HepG2 (cell line): Measurements from ENCODE around the gene IHH. TPM values are rescaled to one million over a fixed set of nuclear protein-coding genes. Genes with fewer than 3 reads are reported as not detected.

Experiments
- ARNT ChIP-seq: fragments of 450-650 bp; IDR thresholded peaks from 2 replicates; pipeline ENCODE4 v1.6.1; 2017
- BATF2 ChIP-seq: sonication (generic); formaldehyde crosslinking; IDR thresholded peaks from 2 replicates; pipeline ENCODE4 v1.8.0; 2022; ENCODE audit warnings: mild to moderate bottlenecking, missing genetic modification reagents, moderate library complexity
- BORCS8-MEF2B ChIP-seq: sonication (generic); formaldehyde crosslinking; IDR thresholded peaks from 2 replicates; pipeline ENCODE4 v1.8.0; 2022; ENCODE audit warnings: mild to moderate bottlenecking, missing genetic modification reagents
- CHCHD3 ChIP-seq: sonication (generic); formaldehyde crosslinking; IDR thresholded peaks from 2 replicates; pipeline ENCODE4 v1.8.0; 2022; ENCODE audit warnings: mild to moderate bottlenecking, missing genetic modification reagents, moderate library complexity
- HIC2 ChIP-seq: sonication (generic); formaldehyde crosslinking; IDR thresholded peaks from 2 replicates; pipeline ENCODE4 v1.9.0; 2022; ENCODE audit warnings: low read depth, missing genetic modification reagents
- JARID2 ChIP-seq: sonication (generic); formaldehyde crosslinking; IDR thresholded peaks from 2 replicates; pipeline ENCODE4 v1.8.1; 2023; ENCODE audit warnings: missing genetic modification reagents, inconsistent platforms; ENCODE audit not compliant: insufficient replicate concordance
- JUN ChIP-seq: sonication (generic); formaldehyde crosslinking; IDR thresholded peaks from 2 replicates; pipeline ENCODE4 v1.4.0; 2020; ENCODE audit warnings: mild to moderate bottlenecking, missing genetic modification reagents
- KDM1A ChIP-seq: IDR thresholded peaks from 2 replicates; pipeline ENCODE4 v1.6.1; 2016; ENCODE audit warnings: missing compliant biosample characterization
- MATR3 ChIP-seq: sonication (generic); formaldehyde crosslinking; IDR thresholded peaks from 2 replicates; pipeline ENCODE4 v1.4.0; 2020; ENCODE audit warnings: missing genetic modification reagents
- MBD4 ChIP-seq: IDR thresholded peaks from 2 replicates; pipeline ENCODE4 v1.6.1; 2012; ENCODE audit warnings: low read length, inconsistent platforms, borderline replicate concordance
- POGZ ChIP-seq: sonication (generic); formaldehyde crosslinking; IDR thresholded peaks from 2 replicates; pipeline ENCODE4 v1.4.0; 2020; ENCODE audit warnings: mild to moderate bottlenecking, missing genetic modification reagents
- RAD21 ChIP-seq: fragments of 450-650 bp; formaldehyde crosslinking; IDR thresholded peaks from 2 replicates; pipeline ENCODE4 v1.5.0; 2020; ENCODE audit warnings: mild to moderate bottlenecking
- THRA ChIP-seq: sonication (generic); formaldehyde crosslinking; IDR thresholded peaks from 2 replicates; pipeline ENCODE4 v1.4.0; 2020; ENCODE audit warnings: missing genetic modification reagents, borderline replicate concordance
- U2AF1 ChIP-seq: fragments of 200-400 bp; formaldehyde crosslinking; optimal IDR thresholded peaks from 2 replicates; pipeline ENCODE3; 2017; ENCODE audit warnings: mild to moderate bottlenecking, low read depth, low read length
- ZNF276 ChIP-seq: sonication (generic); formaldehyde crosslinking; IDR thresholded peaks from 2 replicates; pipeline ENCODE4 v1.4.0; 2020; ENCODE audit warnings: mild to moderate bottlenecking, low read depth, missing genetic modification reagents
- ZNF282 ChIP-seq: fragments of 450-650 bp; IDR thresholded peaks from 2 replicates; pipeline ENCODE4 v1.6.1; 2018; ENCODE audit not compliant: partially characterized antibody
- ZNF503 ChIP-seq: sonication (generic); formaldehyde crosslinking; IDR thresholded peaks from 2 replicates; pipeline ENCODE4 v1.4.0; 2020; ENCODE audit warnings: missing genetic modification reagents
- ZNF570 ChIP-seq: sonication (generic); formaldehyde crosslinking; IDR thresholded peaks from 2 replicates; pipeline ENCODE4 v1.4.0; 2020; ENCODE audit warnings: mild to moderate bottlenecking, missing genetic modification reagents, borderline replicate concordance
- ZNF614 ChIP-seq: IDR thresholded peaks from 2 replicates; pipeline ENCODE4 v1.6.1; 2018; ENCODE audit warnings: missing biosample characterization, missing genetic modification reagents, inconsistent platforms, borderline replicate concordance
- polyA plus RNA-seq, 8 experiments: library from polyadenylated mRNA; depleted of rRNA in 3 of 8; stranded (reverse) in 7 of 8; unstranded in 1 of 8; fragments of >200 nt; fragmentation: Illumina TruSeq in 4 of 8; extraction: Trizol in 4 of 8; gene quantifications; 2 replicates each; pipeline versions ENCODE4 v1.2.1 to v1.2.3, GENCODE V29; 2011 to 2016; ENCODE audit warnings: low read depth in 4 of 8, missing spikeins in 1 of 8, mixed read lengths in 1 of 8; ENCODE audit not compliant: insufficient read depth in 1 of 8
- total RNA-seq, 5 experiments: library from RNA; depleted of rRNA; stranded (reverse); fragments of >200 nt; fragmentation: Illumina TruSeq; extraction: Trizol; gene quantifications; 2 replicates each; pipeline ENCODE4 v1.2.3, GENCODE V29; 2016; ENCODE audit warnings: low read depth in 1 of 5
- TF ChIP-seq, protein P1 (sequence below): sonication (generic); formaldehyde crosslinking; conservative IDR thresholded peaks from 2 replicates; pipeline ENCODE4 v1.5.0; 2020; ENCODE audit warnings: missing genetic modification reagents

The IHH gene
- total and polyA plus RNA-seq, 2 of the 13 experiments (the other 11 are each of a cell fraction or from before 2014, with no cell fraction given): 0.42 TPM; not detected in 1

- TF ChIP-seq BATF2 (CRISPR knock-in tag) (no peak), HIC2 (no peak), U2AF1 (no peak), JUN (CRISPR knock-in tag) (no peak), JARID2 (no peak), BORCS8-MEF2B (CRISPR knock-in tag) (peak; percentile 73), POGZ (CRISPR knock-in tag) (peak; percentile 23; the same call in 1 of the 2 replicates), ZNF282 (no peak), MBD4 (no peak), ZNF570 (CRISPR knock-in tag) (no peak), THRA (CRISPR knock-in tag) (peak; percentile 67; the same call in 1 of the 2 replicates), ZNF614 (CRISPR knock-in tag) (no peak), MATR3 (CRISPR knock-in tag) (no peak), ZNF503 (CRISPR knock-in tag) (no peak), ZNF276 (CRISPR knock-in tag) (no peak), RAD21 (CRISPR knock-in tag) (peak; percentile 100), KDM1A (CRISPR knock-in tag) (0 out of 2 replicates have a peak, but pooled peaks have one; percentile 25), CHCHD3 (no peak), ARNT (no peak)
- TF ChIP-seq, protein P1, sequence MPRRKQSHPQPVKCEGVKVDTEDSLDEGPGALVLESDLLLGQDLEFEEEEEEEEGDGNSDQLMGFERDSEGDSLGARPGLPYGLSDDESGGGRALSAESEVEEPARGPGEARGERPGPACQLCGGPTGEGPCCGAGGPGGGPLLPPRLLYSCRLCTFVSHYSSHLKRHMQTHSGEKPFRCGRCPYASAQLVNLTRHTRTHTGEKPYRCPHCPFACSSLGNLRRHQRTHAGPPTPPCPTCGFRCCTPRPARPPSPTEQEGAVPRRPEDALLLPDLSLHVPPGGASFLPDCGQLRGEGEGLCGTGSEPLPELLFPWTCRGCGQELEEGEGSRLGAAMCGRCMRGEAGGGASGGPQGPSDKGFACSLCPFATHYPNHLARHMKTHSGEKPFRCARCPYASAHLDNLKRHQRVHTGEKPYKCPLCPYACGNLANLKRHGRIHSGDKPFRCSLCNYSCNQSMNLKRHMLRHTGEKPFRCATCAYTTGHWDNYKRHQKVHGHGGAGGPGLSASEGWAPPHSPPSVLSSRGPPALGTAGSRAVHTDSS (CRISPR knock-in tag): no peak; the same call in 1 of the 2 replicates
These were observed 2.8 kb downstream of the IHH start (continued) for GRCh38 chr2:219057709-219058540.
